Measurements from ENCODE around the gene FAM8A1. TPM values are rescaled to one million over a fixed set of nuclear protein-coding genes. Genes with fewer than 3 reads are reported as not detected.
A peak's percentile ranks its signal among the peaks of the same experiment; 100 is the strongest.

Gene FAM8A1
- total and polyA plus RNA-seq, 9 of the 15 experiments (the other 6 are each of a cell fraction or from before 2014, with no cell fraction given) = 4.9 to 23.6 (median 14.2) TPM

DNA sequence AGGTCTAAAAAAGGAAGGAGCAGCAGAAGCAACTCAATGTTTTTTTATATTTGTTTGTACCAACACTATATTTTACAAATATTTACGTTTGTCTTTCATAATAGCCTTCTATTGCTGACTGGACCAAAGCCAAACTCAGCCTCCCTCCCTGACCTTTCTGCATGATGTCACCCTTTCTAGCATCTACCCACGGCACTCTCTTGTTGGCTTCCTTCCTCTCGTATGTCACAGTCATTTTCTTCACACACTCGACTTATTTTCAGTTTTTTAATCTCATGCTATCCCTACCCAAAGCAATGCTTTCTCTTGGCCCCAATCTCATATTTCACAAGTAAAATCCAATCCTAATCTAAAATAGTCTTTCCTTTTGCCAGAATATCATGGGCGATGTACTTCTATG, 16.3 kb upstream of the FAM8A1 start:
- no peak overlapping the region for H3K4me2 ChIP-seq (ENCODE audit: insufficient read depth, low read length)
- no peak overlapping the region for H3K9ac ChIP-seq (ENCODE audit: insufficient read depth in 1 of 2, low read depth in 2 of 2, low read length in 2 of 2)
- H3K9me3 ChIP-seq (replicated peaks; ENCODE audit: control insufficient read depth, insufficient read depth, low read depth, low read length) = no peaks in the 10 kb centered on the region
- H3K27me3 ChIP-seq (ENCODE audit: control insufficient read depth in 2 of 2, insufficient read depth in 2 of 2, low read length in 2 of 2) = no peaks in the 10 kb centered on the region
- H3K79me2 ChIP-seq (ENCODE audit: control insufficient read depth, insufficient read depth, low read length) = no peaks in the 10 kb centered on the region
- ATAC-seq = no peak; the same call in 2 of the 3 replicates
- no peak overlapping the region for H3K27ac ChIP-seq (ENCODE audit: extremely low read depth, low read depth, low read length)
- H2AFZ ChIP-seq (ENCODE audit: low read depth, low read length) = peak overlapping the region; percentile 47; the same call in 1 of the 2 replicates
- in situ Hi-C loops (cut with MboI) = no loop called here
- intact Hi-C loops (cut with micrococcal nuclease) = loop anchor here (1.0 to 10.0 kb wide), 6 partner anchors 218 to 918 kb away; no protein-coding TSS in a partner anchor
- ChIA-PET CTCF (ENCODE audit: low intra/inter-chr PET ratio) (interaction anchor here (0.7 to 5.2 kb wide), 9 partner anchors 12 to 921 kb away, joined by 3 to 63 read pairs (median 5); no protein-coding TSS in a partner anchor), POLR2A (no interaction called here)
- no peak overlapping the region for H3K4me3 ChIP-seq
- no peak for DNase-seq (ENCODE audit: extremely low read depth in 1 of 4, low spot score in 3 of 4)
- TF ChIP-seq, protein P1, sequence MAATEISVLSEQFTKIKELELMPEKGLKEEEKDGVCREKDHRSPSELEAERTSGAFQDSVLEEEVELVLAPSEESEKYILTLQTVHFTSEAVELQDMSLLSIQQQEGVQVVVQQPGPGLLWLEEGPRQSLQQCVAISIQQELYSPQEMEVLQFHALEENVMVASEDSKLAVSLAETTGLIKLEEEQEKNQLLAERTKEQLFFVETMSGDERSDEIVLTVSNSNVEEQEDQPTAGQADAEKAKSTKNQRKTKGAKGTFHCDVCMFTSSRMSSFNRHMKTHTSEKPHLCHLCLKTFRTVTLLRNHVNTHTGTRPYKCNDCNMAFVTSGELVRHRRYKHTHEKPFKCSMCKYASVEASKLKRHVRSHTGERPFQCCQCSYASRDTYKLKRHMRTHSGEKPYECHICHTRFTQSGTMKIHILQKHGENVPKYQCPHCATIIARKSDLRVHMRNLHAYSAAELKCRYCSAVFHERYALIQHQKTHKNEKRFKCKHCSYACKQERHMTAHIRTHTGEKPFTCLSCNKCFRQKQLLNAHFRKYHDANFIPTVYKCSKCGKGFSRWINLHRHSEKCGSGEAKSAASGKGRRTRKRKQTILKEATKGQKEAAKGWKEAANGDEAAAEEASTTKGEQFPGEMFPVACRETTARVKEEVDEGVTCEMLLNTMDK (IDR thresholded peaks at IDR 0.05; ENCODE audit: borderline replicate concordance, insufficient read depth, low read depth, low read length, poor library complexity, severe bottlenecking) = no peak
- peak; percentile 49 for TF ChIP-seq NFIC (IDR thresholded peaks at IDR 0.05)
- no peaks in the 10 kb centered on the region for H3K9me1 ChIP-seq (ENCODE audit: control insufficient read depth, insufficient read depth, low read length)
- FAIRE-seq = no peak
- WGBS (ENCODE audit: insufficient coverage, low coverage, missing lambda C conversion rate) = under 1% methylated on average over 5 of the region's 5 CpGs
- BruUV-seq (replicated peaks) = no TSS peak
- no peaks in the 10 kb centered on the region; a peak in 1 of 5 replicates for H3K4me1 ChIP-seq (replicated peaks in 1 of 2; ENCODE audit: control insufficient read depth in 2 of 2, insufficient read depth in 2 of 2, low read length in 2 of 2)
- H3K36me3 ChIP-seq (ENCODE audit: control insufficient read depth, insufficient read depth, low read length) = no peaks in the 10 kb centered on the region
- no peaks in the 10 kb centered on the region for H4K20me1 ChIP-seq (replicated peaks; ENCODE audit: control insufficient read depth, insufficient read depth, low read length)

All from K562 (cell line).